GM19239 (cell line): ENCODE measurements around the gene THRB.

Experiments
- DNase-seq: peaks from one replicate; pipeline ENCODE4 v3.0.0; 2011; ENCODE audit warnings: low spot score; ENCODE audit not compliant: insufficient read length
- FAIRE-seq: peaks from 2 replicates; lab custom pipeline; 2011; peaks lifted over from hg19 to GRCh38; lab: Jason Lieb, UNC

Gene THRB

GRCh38 chr3:24255414-24255813 is 239.2 kb downstream of the THRB start:
- no peak for DNase-seq
- FAIRE-seq, result no peak

GRCh38 chr3:24254649-24255048 is 240.0 kb downstream of the THRB start:
- FAIRE-seq, result no peak
- no peak for DNase-seq

- DNase-seq, result no peak
- no peak for FAIRE-seq
These were observed 241.3 kb downstream of the THRB start for GRCh38 chr3:24253336-24253735.

- DNase-seq (no peak), FAIRE-seq (no peak)
These were observed 245.1 kb downstream of the THRB start for GRCh38 chr3:24249523-24249922.

GRCh38 chr3:24245056-24245455 is 249.6 kb downstream of the THRB start:
- no peak for FAIRE-seq
- DNase-seq, result no peak

GRCh38 chr3:24244491-24244890 is 250.2 kb downstream of the THRB start:
- FAIRE-seq (no peak), DNase-seq (no peak)

GRCh38 chr3:24242012-24242698 is 252.5 kb downstream of the THRB start:
- DNase-seq (no peak), FAIRE-seq (no peak)

- FAIRE-seq (no peak), DNase-seq (no peak)
These were observed 254.3 kb downstream of the THRB start for GRCh38 chr3:24240306-24240705.

GRCh38 chr3:24237971-24238706 is 256.5 kb downstream of the THRB start:
- DNase-seq (peak; percentile 23), FAIRE-seq (peak; percentile 79)

- no peak for FAIRE-seq
- DNase-seq, result no peak
These were observed 259.5 kb downstream of the THRB start for GRCh38 chr3:24235121-24235520.

- DNase-seq (no peak), FAIRE-seq (no peak)
These were observed 261.9 kb downstream of the THRB start for GRCh38 chr3:24232784-24233183.

GRCh38 chr3:24229468-24230221 is 265.0 kb downstream of the THRB start:
- FAIRE-seq (no peak), DNase-seq (no peak)

GRCh38 chr3:24227635-24228034 is 267.0 kb downstream of the THRB start:
- FAIRE-seq, result no peak
- no peak for DNase-seq

GRCh38 chr3:24226397-24226796 is 268.3 kb downstream of the THRB start:
- FAIRE-seq (no peak), DNase-seq (no peak)

- FAIRE-seq, result no peak
These were observed 269.2 kb downstream of the THRB start for GRCh38 chr3:24225385-24225950.

GRCh38 chr3:24224666-24225384 is 269.8 kb downstream of the THRB start:
- no peak for DNase-seq
- FAIRE-seq, result no peak

More at GRCh38 chr3:24225385-24225950, 269.2 kb downstream of the THRB start:
- DNase-seq, result no peak

- no peak for FAIRE-seq
- DNase-seq, result no peak
These were observed 272.4 kb downstream of the THRB start for GRCh38 chr3:24222165-24222805.

GRCh38 chr3:24220859-24221657 is 273.6 kb downstream of the THRB start:
- FAIRE-seq, result no peak

GRCh38 chr3:24215502-24215901 is 279.1 kb downstream of the THRB start:
- FAIRE-seq, result no peak

More at GRCh38 chr3:24220859-24221657, 273.6 kb downstream of the THRB start:
- DNase-seq, result no peak

More at GRCh38 chr3:24215502-24215901, 279.1 kb downstream of the THRB start:
- no peak for DNase-seq
